GM12872 (cell line): ENCODE results near the gene ANKRD24.

Experiments
- CTCF ChIP-seq: IDR thresholded peaks from 3 replicates; pipeline ENCODE4 v1.5.1; 2011; ENCODE audit warnings: low read depth, mild to moderate bottlenecking, low read length, moderate library complexity; ENCODE audit not compliant: insufficient read depth

Gene ANKRD24

GRCh38 chr19:4225885-4226284, 43.4 kb downstream of the ANKRD24 start:
- no peak for TF ChIP-seq CTCF

GRCh38 chr19:4227771-4228170, 45.3 kb downstream of the ANKRD24 start:
- TF ChIP-seq CTCF = no peak

- no peak for TF ChIP-seq CTCF
Measured at GRCh38 chr19:4228765-4229178, 46.3 kb downstream of the ANKRD24 start.

- TF ChIP-seq CTCF = no peak
Measured at GRCh38 chr19:4229179-4229931, 46.9 kb downstream of the ANKRD24 start, which contains the start of gene EBI3. TSS of gene EBI3 (plus strand) at chr19:4229523. CDS start at chr19:4229551, 28 bp downstream.

GRCh38 chr19:4232614-4233281, 50.3 kb downstream of the ANKRD24 start:
- TF ChIP-seq CTCF = no peak

GRCh38 chr19:4233282-4233853, 50.9 kb downstream of the ANKRD24 start:
- peak; percentile 97 for TF ChIP-seq CTCF

GRCh38 chr19:4234142-4234861, 51.8 kb downstream of the ANKRD24 start:
- TF ChIP-seq CTCF = no peak
